B cell (primary cell): ENCODE data around the gene STPG1. TPM values are rescaled to one million over a fixed set of nuclear protein-coding genes. Genes with fewer than 3 reads are reported as not detected.
"Not testable (repeated sequence)": the region's sequence is repeated elsewhere in the genome, so short reads cannot be mapped to it uniquely, and the experiment has no call there.

Experiments
- ATAC-seq: fragments of 200-7000 bp; cut with Tn5 transposase; one replicate; pipeline ENCODE4 v1.10.0; 2021; ENCODE audit warnings: low read depth, mild to moderate bottlenecking, moderate number of reproducible peaks, moderate library complexity
- CTCF ChIA-PET: fragments of 350-600 bp; sonication (Branson Sonifier 250); formaldehyde crosslinking; loops from one replicate; lab custom pipeline; 2021; ENCODE audit warnings: antibody characterized with exemption, inconsistent platforms; lab: Charles Lee
- POLR2A ChIA-PET: fragments of 350-600 bp; sonication (Branson Sonifier 250); formaldehyde crosslinking; loops from one replicate; lab custom pipeline; 2021; ENCODE audit warnings: antibody characterized with exemption; lab: Charles Lee
- DNase-seq: peaks from one replicate; pipeline ENCODE4 v3.0.0; 2013
- H2AFZ ChIP-seq: 2 replicates; pipeline ENCODE4 v1.6.1; 2012; ENCODE audit warnings: mild to moderate bottlenecking, low read depth, low read length; ENCODE audit not compliant: insufficient read depth, poor library complexity, severe bottlenecking
- H3K27ac ChIP-seq, 2 donors: 1 replicate in 1 of 2; 2 replicates in 1 of 2; pipeline ENCODE4 v1.5.1; 2012 to 2013; ENCODE audit warnings: low read length in 2 of 2, mild to moderate bottlenecking in 2 of 2, moderate library complexity in 1 of 2
- H3K27me3 ChIP-seq, 4 experiments: fragments of 200-600 bp in 1 of 4; sonication (generic) in 1 of 4; replicated peaks in 1 of 4; 1 replicate in 2 of 4; 2 replicates in 2 of 4; pipeline versions ENCODE4 v1.6.1 to v1.7.0; 2013 to 2016; ENCODE audit warnings: low read length in 3 of 4, mild to moderate bottlenecking in 2 of 4, mixed read lengths in 1 of 4, moderate library complexity in 1 of 4; ENCODE audit not compliant: insufficient read depth in 4 of 4, control insufficient read depth in 3 of 4; ENCODE audit errors: control extremely low read depth in 1 of 4
- H3K36me3 ChIP-seq, 2 experiments: replicated peaks in 1 of 2; 1 replicate in 1 of 2; 2 replicates in 1 of 2; pipeline versions ENCODE4 v1.6.1 to v1.7.1; 2013; ENCODE audit warnings: low read length in 1 of 2; ENCODE audit not compliant: insufficient read depth in 2 of 2, control insufficient read depth in 1 of 2; ENCODE audit errors: control extremely low read depth in 1 of 2, extremely low read depth in 1 of 2
- H3K4me1 ChIP-seq, 2 donors: fragments of 200-600 bp in 1 of 2; sonication (generic) in 1 of 2; 1 replicate in 1 of 2; 2 replicates in 1 of 2; pipeline versions ENCODE4 v1.5.1 to v1.6.1; 2013 to 2017; ENCODE audit warnings: low read length in 2 of 2; ENCODE audit not compliant: control insufficient read depth in 2 of 2, insufficient read depth in 2 of 2
- H3K4me2 ChIP-seq: replicated peaks from 2 replicates; pipeline ENCODE3; 2012; ENCODE audit warnings: mild to moderate bottlenecking, low read depth, low read length; ENCODE audit not compliant: poor library complexity, severe bottlenecking
- H3K4me3 ChIP-seq, 5 experiments: fragments of 200-600 bp in 1 of 5; sonication (generic) in 1 of 5; 1 replicate in 3 of 5; 2 replicates in 2 of 5; pipeline versions ENCODE4 v1.5.1 to v1.7.0; 2011 to 2016; ENCODE audit warnings: low read length in 4 of 5, mild to moderate bottlenecking in 4 of 5, low read depth in 2 of 5, control low read depth in 1 of 5, moderate library complexity in 1 of 5; ENCODE audit not compliant: insufficient read depth in 1 of 5; ENCODE audit errors: control extremely low read depth in 1 of 5, extremely low read depth in 1 of 5
- H3K79me2 ChIP-seq: fragments of 200-600 bp; sonication (generic); one replicate; pipeline ENCODE4 v1.6.0; 2016; ENCODE audit warnings: low read length; ENCODE audit not compliant: control insufficient read depth, insufficient read depth
- H3K9ac ChIP-seq: fragments of 200-600 bp; sonication (generic); 2 replicates; pipeline ENCODE4 v1.6.1; 2017; ENCODE audit warnings: mild to moderate bottlenecking, low read length, moderate library complexity
- H3K9me3 ChIP-seq, 3 donors: one replicate each; pipeline versions ENCODE4 v1.6.1 to v1.7.1; 2013; ENCODE audit warnings: low read length in 2 of 3; ENCODE audit not compliant: control insufficient read depth in 2 of 3, insufficient read depth in 1 of 3; ENCODE audit errors: control extremely low read depth in 1 of 3
- H4K20me1 ChIP-seq: 2 replicates; pipeline ENCODE4 v1.6.0; 2012; ENCODE audit warnings: mild to moderate bottlenecking, low read length; ENCODE audit not compliant: insufficient read depth, control insufficient read depth, poor library complexity, severe bottlenecking
- H3K27ac Mint-ChIP-seq: one replicate; pipeline ENCODE4 v1.8.0; 2021; ENCODE audit warnings: mixed read lengths
- H3K27me3 Mint-ChIP-seq: one replicate; pipeline ENCODE4 v1.8.0; 2021; ENCODE audit warnings: mixed read lengths
- H3K4me1 Mint-ChIP-seq: one replicate; pipeline ENCODE4 v1.8.0; 2021; ENCODE audit warnings: mixed read lengths
- H3K4me3 Mint-ChIP-seq: one replicate; pipeline ENCODE4 v1.8.0; 2021; ENCODE audit warnings: mixed read lengths
- H3K9me3 Mint-ChIP-seq: one replicate; pipeline ENCODE4 v1.8.0; 2022; ENCODE audit warnings: mixed read lengths; ENCODE audit not compliant: insufficient read depth
- CTCF ChIP-seq: fragments of 200-600 bp; IDR thresholded peaks from one replicate; pipeline ENCODE4 v1.8.0; 2022; ENCODE audit warnings: antibody characterized with exemption, mild to moderate bottlenecking
- EZH2 ChIP-seq: IDR thresholded peaks from 2 replicates; pipeline ENCODE4 v1.6.1; 2012; ENCODE audit warnings: borderline replicate concordance, low read depth, mild to moderate bottlenecking, moderate library complexity, low read length; ENCODE audit not compliant: insufficient read depth, poor library complexity, severe bottlenecking
- WGBS: methylation state at CpG from one replicate; pipeline ENCODE4 v1.1.5; 2013; ENCODE audit warnings: missing lambda C conversion rate; ENCODE audit not compliant: insufficient coverage; 5-methylcytosine and 5-hydroxymethylcytosine counted together
- intact Hi-C: fragments of 100-400 bp; cut with micrococcal nuclease; formaldehyde crosslinking; loops from one replicate; pipeline ENCODE4 v1.10.0; 2022
- polyA minus RNA-seq: library from RNA; depleted of rRNA, polyadenylated mRNA; stranded (reverse); fragments of >200 nt; gene quantifications from 2 replicates; pipeline ENCODE4 v1.2.3, GENCODE V29; 2012
- polyA plus RNA-seq: library from polyadenylated mRNA; depleted of rRNA; stranded (reverse); fragments of >200 nt; gene quantifications from 2 replicates; pipeline ENCODE4 v1.2.3, GENCODE V29; 2012
- total RNA-seq, 2 donors: library from RNA; stranded (reverse); fragments of 120-200 nt in 1 of 2; gene quantifications; 1 replicate in 1 of 2; 2 replicates in 1 of 2; pipeline versions ENCODE4 v1.2.3 to v1.2.4, GENCODE V29; 2013 to 2022

The STPG1 gene
- total RNA-seq (6.1 and 9.3 TPM in 2 replicates), polyA plus RNA-seq (3.6 and 4.6 TPM in 2 replicates), polyA minus RNA-seq (2.4 and 3.6 TPM in 2 replicates)
- total RNA-seq (2013): 4.6 TPM

- Histone ChIP-seq H3K27me3 (no peaks in the 10 kb centered on the region), H3K36me3 (no peaks in the 10 kb centered on the region), H3K9ac (peak within 1 kb of the TSS; percentile 94), H3K27ac (peak within 1 kb of the TSS; percentile 68 to 87), H3K4me2 (peak within 1 kb of the TSS; percentile 90), H3K9me3 (no peaks in the 10 kb centered on the region), H2AFZ (peak within 1 kb of the TSS; percentile 100), H3K4me3 (peak within 1 kb of the TSS; percentile 65 to 94 (median 88)), H4K20me1 (peaks cover 18% of the 10 kb centered on the region), H3K4me1 (peaks cover 26 to 36% of the 10 kb centered on the region in 2 donors), H3K79me2 (peaks cover 45% of the 10 kb centered on the region)
- H3K27me3 Mint-ChIP-seq: no peaks in the 10 kb centered on the region
- intact Hi-C loops: loop anchor here (2.0 to 10.0 kb wide), 4 partner anchors 113 to 719 kb away; partner anchors contain the start of genes RPL11 and RUNX3
- H3K27ac Mint-ChIP-seq: peak within 1 kb of the TSS; percentile 74
- H3K9me3 Mint-ChIP-seq: no peaks in the 10 kb centered on the region
- no peak for TF ChIP-seq EZH2
- no peak for TF ChIP-seq CTCF
- WGBS: 7% methylated on average over 47 of the region's 48 CpGs
- H3K4me3 Mint-ChIP-seq: peak within 1 kb of the TSS; percentile 88
- DNase-seq (peak; percentile 94), ATAC-seq (peak; percentile 52)
- CTCF ChIA-PET: interaction anchor here (0.8 to 9.4 kb wide), 12 partner anchors 10 to 342 kb away, joined by 3 to 133 read pairs (median 3); partner anchors contain the start of gene RCAN3
- POLR2A ChIA-PET: interaction anchor here (0.6 to 0.9 kb wide), 4 partner anchors 22 to 1097 kb away, joined by 3 read pairs; no protein-coding TSS in a partner anchor
- H3K4me1 Mint-ChIP-seq: peaks cover 42% of the 10 kb centered on the region
Observed at GRCh38 chr1:24413350-24414163, at the start of gene STPG1. Gene STPG1, minus strand, starts transcription at chr1:24413782. Its CDS starts 12,394 bp downstream, at chr1:24401388.

- H3K27me3 ChIP-seq, H3K27ac ChIP-seq, H2AFZ ChIP-seq, H3K4me3 Mint-ChIP-seq, H3K9me3 Mint-ChIP-seq, DNase-seq, H3K4me3 ChIP-seq, H3K4me1 ChIP-seq, H3K27me3 Mint-ChIP-seq, POLR2A ChIA-PET, H3K79me2 ChIP-seq, intact Hi-C loops, H3K4me1 Mint-ChIP-seq, H3K9me3 ChIP-seq, H3K4me2 ChIP-seq, H3K27ac Mint-ChIP-seq, H3K9ac ChIP-seq, H4K20me1 ChIP-seq, ATAC-seq: not testable (repeated sequence)
- WGBS: 96% methylated on average over 2 of the region's 4 CpGs
- H3K36me3 ChIP-seq: peaks cover 3 to 71% of the 10 kb centered on the region in 2 experiments
- CTCF ChIA-PET: interaction anchor here (1.1 kb wide), 1 partner anchor 125 kb away, joined by 3 read pairs; no protein-coding TSS in a partner anchor
Observed at GRCh38 chr1:24462128-24462527, 48.5 kb upstream of the STPG1 start.
